SK-N-SH (cell line): Measurements from ENCODE around the gene RNF40. TPM values are rescaled to one million over a fixed set of nuclear protein-coding genes. Genes with fewer than 3 reads are reported as not detected.
"Not testable (repeated sequence)": the region's sequence is repeated elsewhere in the genome, so short reads cannot be mapped to it uniquely, and the experiment has no call there.

Experiments
- CTCF ChIA-PET: fragments of 300-600, 350-600 bp; formaldehyde crosslinking; extraction: SDS; loops from one replicate; lab custom pipeline; 2021; lab: Yijun Ruan, JAX
- POLR2A ChIA-PET: fragments of 350-600 bp; sonication (Branson Sonifier 250); formaldehyde crosslinking; extraction: SDS; loops from one replicate; lab custom pipeline; 2020; ENCODE audit warnings: antibody characterized with exemption, inconsistent platforms; lab: Yijun Ruan, JAX
- DNase-seq: peaks from one replicate; pipeline ENCODE4 v3.0.0; 2012
- H2AFZ ChIP-seq: fragments of 200-600 bp; sonication (generic); 2 replicates; pipeline ENCODE4 v1.8.1; 2016; ENCODE audit warnings: antibody characterized with exemption, mild to moderate bottlenecking, low read depth
- H3F3A ChIP-seq: fragments of 200-600 bp; sonication (generic); replicated peaks from 2 replicates; pipeline ENCODE3; 2016; ENCODE audit warnings: antibody characterized with exemption, mild to moderate bottlenecking; ENCODE audit not compliant: insufficient read depth
- H3K27ac ChIP-seq, 2 experiments: fragments of 200-500 bp in 1 of 2; fragments of 200-600 bp in 1 of 2; sonication (Bioruptor generic) in 1 of 2; sonication (generic), shearing (Covaris generic) in 1 of 2; 2 replicates each; pipeline versions ENCODE4 v1.5.1 to v1.6.1; 2014 to 2016; ENCODE audit warnings: low read depth in 2 of 2, inconsistent platforms in 1 of 2, low read length in 1 of 2, mild to moderate bottlenecking in 1 of 2, mixed read lengths in 1 of 2
- H3K27me3 ChIP-seq: fragments of 200-600 bp; sonication (generic), shearing (Covaris generic); 2 replicates; pipeline ENCODE4 v1.6.1; 2016; ENCODE audit warnings: mixed run types; ENCODE audit not compliant: insufficient read depth
- H3K36me3 ChIP-seq, 2 experiments: fragments of 200-500 bp in 1 of 2; fragments of 200-600 bp in 1 of 2; sonication (Bioruptor generic) in 1 of 2; sonication (generic) in 1 of 2; replicated peaks in 1 of 2; 2 replicates each; pipeline versions ENCODE3 to v1.5.1; 2014 to 2016; ENCODE audit warnings: low read length in 1 of 2, mild to moderate bottlenecking in 1 of 2; ENCODE audit not compliant: insufficient read depth in 2 of 2, control insufficient read depth in 1 of 2
- H3K4me1 ChIP-seq, 2 experiments: fragments of 200-500 bp in 1 of 2; fragments of 200-600 bp in 1 of 2; sonication (Bioruptor generic) in 1 of 2; sonication (generic), shearing (Covaris generic) in 1 of 2; 2 replicates each; pipeline versions ENCODE4 v1.5.1 to v1.6.1; 2014 to 2016; ENCODE audit warnings: low read depth in 1 of 2, low read length in 1 of 2, mixed run types in 1 of 2; ENCODE audit not compliant: insufficient read depth in 2 of 2, control insufficient read depth in 1 of 2
- H3K4me2 ChIP-seq: fragments of 200-600 bp; sonication (generic), shearing (Covaris generic); 2 replicates; pipeline ENCODE4 v1.6.1; 2017; ENCODE audit warnings: mixed run types
- H3K4me3 ChIP-seq, 2 experiments: fragments of 200-500 bp in 1 of 2; fragments of 200-600 bp in 1 of 2; sonication (Bioruptor generic) in 1 of 2; sonication (generic), shearing (Covaris generic) in 1 of 2; 2 replicates each; pipeline versions ENCODE4 v1.5.1 to v1.8.1; 2014 to 2016; ENCODE audit warnings: low read depth in 2 of 2, inconsistent platforms in 1 of 2, low read length in 1 of 2, mild to moderate bottlenecking in 1 of 2, mixed read lengths in 1 of 2, moderate library complexity in 1 of 2
- H3K79me2 ChIP-seq: fragments of 200-600 bp; sonication (generic); 2 replicates; pipeline ENCODE4 v1.8.1; 2017; ENCODE audit warnings: mild to moderate bottlenecking; ENCODE audit not compliant: insufficient read depth
- H3K9ac ChIP-seq: fragments of 200-600 bp; sonication (generic); 2 replicates; pipeline ENCODE4 v1.6.1; 2017; ENCODE audit warnings: mixed run types
- H3K9me2 ChIP-seq: fragments of 200-600 bp; sonication (generic); 2 replicates; pipeline ENCODE4 v1.6.1; 2017; ENCODE audit warnings: mixed run types
- H3K9me3 ChIP-seq: fragments of 200-600 bp; sonication (generic); 2 replicates; pipeline ENCODE4 v1.6.1; 2017; ENCODE audit warnings: mixed run types, mild to moderate bottlenecking, moderate library complexity
- H4K20me1 ChIP-seq: fragments of 200-600 bp; sonication (generic); 2 replicates; pipeline ENCODE4 v1.6.1; 2017; ENCODE audit warnings: mild to moderate bottlenecking, mixed run types; ENCODE audit not compliant: insufficient read depth
- CHD2 ChIP-seq: fragments of 150-350 bp; IDR thresholded peaks from 2 replicates; pipeline ENCODE4 v1.6.1; 2018; ENCODE audit warnings: low read length; ENCODE audit not compliant: partially characterized antibody
- FOXJ3 ChIP-seq: sonication (generic); formaldehyde crosslinking; IDR thresholded peaks from 2 replicates; pipeline ENCODE4 v1.5.1; 2020; ENCODE audit warnings: mild to moderate bottlenecking, missing genetic modification reagents
- GABPA ChIP-seq: IDR thresholded peaks from 2 replicates; pipeline ENCODE4 v1.4.0; 2012; ENCODE audit warnings: low read depth, mild to moderate bottlenecking
- GATA2 ChIP-seq: sonication (generic); formaldehyde crosslinking; IDR thresholded peaks from 2 replicates; pipeline ENCODE4 v1.5.0; 2020; ENCODE audit warnings: mild to moderate bottlenecking, missing genetic modification reagents
- JUND ChIP-seq: IDR thresholded peaks from 2 replicates; pipeline ENCODE4 v1.4.0; 2012
- MEF2A ChIP-seq: IDR thresholded peaks from 2 replicates; pipeline ENCODE4 v1.4.0; 2012; ENCODE audit warnings: low read depth, borderline replicate concordance
- NFIC ChIP-seq: IDR thresholded peaks from 2 replicates; pipeline ENCODE4 v1.4.0; 2012; ENCODE audit warnings: borderline replicate concordance
- NRF1 ChIP-seq: IDR thresholded peaks from 2 replicates; pipeline ENCODE4 v1.6.1; 2012; ENCODE audit warnings: low read depth, mild to moderate bottlenecking, low read length
- POLR2AphosphoS5 ChIP-seq: IDR thresholded peaks from 2 replicates; pipeline ENCODE4 v1.6.1; 2012; ENCODE audit warnings: low read depth, low read length
- RAD21 ChIP-seq: IDR thresholded peaks from 2 replicates; pipeline ENCODE4 v1.6.1; 2012; ENCODE audit warnings: mild to moderate bottlenecking, low read length
- RCOR1 ChIP-seq: fragments of 150-350 bp; IDR thresholded peaks from 2 replicates; pipeline ENCODE4 v1.6.1; 2017; ENCODE audit warnings: antibody characterized with exemption, low read length
- RFX5 ChIP-seq: IDR thresholded peaks from 2 replicates; pipeline ENCODE4 v1.6.1; 2012; ENCODE audit warnings: mild to moderate bottlenecking, improper control_type of control experiment, low read length
- TCF12 ChIP-seq: IDR thresholded peaks from 2 replicates; pipeline ENCODE4 v1.4.0; 2012
- TEAD4 ChIP-seq: IDR thresholded peaks from 2 replicates; pipeline ENCODE4 v1.4.0; 2012; ENCODE audit warnings: mild to moderate bottlenecking, borderline replicate concordance; ENCODE audit not compliant: insufficient read depth
- YY1 ChIP-seq: IDR thresholded peaks from 2 replicates; pipeline ENCODE4 v1.4.0; 2012; ENCODE audit warnings: low read depth, mild to moderate bottlenecking
- WGBS: methylation state at CpG from one replicate; pipeline ENCODE4 v1.1.6; 2017; ENCODE audit warnings: low lambda C conversion rate; 5-methylcytosine and 5-hydroxymethylcytosine counted together
- polyA plus RNA-seq, 3 experiments: library from polyadenylated mRNA; depleted of rRNA; stranded (reverse); fragments of >200 nt; gene quantifications; 2 replicates each; pipeline ENCODE4 v1.2.3, GENCODE V29; 2012
- TF ChIP-seq, protein P1 (sequence below): IDR thresholded peaks from 2 replicates; pipeline ENCODE4; 2012
- TF ChIP-seq, protein P2 (sequence below): fragments of 200-600 bp; sonication (generic); IDR thresholded peaks from 2 replicates; pipeline ENCODE4 v1.6.1; 2017; ENCODE audit warnings: antibody characterized with exemption, mild to moderate bottlenecking, moderate library complexity
- TF ChIP-seq, protein P3 (sequence below): IDR thresholded peaks from 2 replicates; pipeline ENCODE4 v1.4.0; 2012; ENCODE audit warnings: low read depth, borderline replicate concordance
- TF ChIP-seq, protein P4 (sequence below): IDR thresholded peaks from 2 replicates; pipeline ENCODE4 v1.6.1; 2012; ENCODE audit warnings: mild to moderate bottlenecking, low read depth, low read length, moderate library complexity

The RNF40 gene
- polyA plus RNA-seq, 1 of the 3 experiments (the other 2 are of a cell fraction) = 49.8 TPM

DNA sequence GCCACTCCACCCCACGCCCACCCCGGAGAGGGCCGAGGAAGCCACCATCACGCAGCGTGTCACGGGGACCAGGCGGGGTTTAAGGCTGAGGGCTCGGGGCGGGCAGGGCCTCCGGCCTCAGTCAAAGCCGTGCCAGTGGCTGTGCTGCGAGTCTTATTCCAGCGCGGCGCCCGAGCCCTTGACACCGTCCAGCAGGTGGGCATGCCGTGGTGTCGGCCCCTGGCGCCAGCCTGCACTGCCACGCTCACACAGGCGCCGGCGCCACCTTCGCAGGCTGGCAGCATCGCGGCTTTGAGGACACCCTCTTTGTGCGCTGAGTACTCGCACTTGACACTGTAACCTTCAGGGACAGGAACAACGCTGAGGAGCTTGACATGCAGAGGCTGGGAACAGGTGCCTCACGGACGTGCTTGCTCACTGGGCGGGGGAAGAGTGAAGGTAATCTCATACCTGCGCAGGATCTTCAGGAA, 58.9 kb downstream of the RNF40 start:
- Histone ChIP-seq H3K9me3 (no peaks in the 10 kb centered on the region), H4K20me1 (no peaks in the 10 kb centered on the region), H3K4me2 (no peak overlapping the region), H3K27me3 (no peaks in the 10 kb centered on the region), H3K36me3 (no peaks in the 10 kb centered on the region), H3K9me2 (no peaks in the 10 kb centered on the region), H3K9ac (no peak overlapping the region), H3K27ac (no peak overlapping the region), H3F3A (peaks cover 2% of the 10 kb centered on the region), H2AFZ (no peak overlapping the region), H3K79me2 (no peaks in the 10 kb centered on the region), H3K4me3 (no peak overlapping the region), H3K4me1 (no peaks in the 10 kb centered on the region; a peak in 1 of 4 replicates)
- ChIA-PET CTCF (interaction anchor here (3.5 kb wide), 1 partner anchor 24 kb away, joined by 11 read pairs; no protein-coding TSS in a partner anchor), POLR2A (no interaction called here)
- DNase-seq = no peak
- no peak for TF ChIP-seq NFIC
- TF ChIP-seq NRF1 = no peak
- TF ChIP-seq, protein P1, sequence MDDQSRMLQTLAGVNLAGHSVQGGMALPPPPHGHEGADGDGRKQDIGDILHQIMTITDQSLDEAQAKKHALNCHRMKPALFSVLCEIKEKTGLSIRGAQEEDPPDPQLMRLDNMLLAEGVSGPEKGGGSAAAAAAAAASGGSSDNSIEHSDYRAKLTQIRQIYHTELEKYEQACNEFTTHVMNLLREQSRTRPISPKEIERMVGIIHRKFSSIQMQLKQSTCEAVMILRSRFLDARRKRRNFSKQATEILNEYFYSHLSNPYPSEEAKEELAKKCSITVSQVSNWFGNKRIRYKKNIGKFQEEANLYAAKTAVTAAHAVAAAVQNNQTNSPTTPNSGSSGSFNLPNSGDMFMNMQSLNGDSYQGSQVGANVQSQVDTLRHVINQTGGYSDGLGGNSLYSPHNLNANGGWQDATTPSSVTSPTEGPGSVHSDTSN = no peak
- TF ChIP-seq, protein P2, sequence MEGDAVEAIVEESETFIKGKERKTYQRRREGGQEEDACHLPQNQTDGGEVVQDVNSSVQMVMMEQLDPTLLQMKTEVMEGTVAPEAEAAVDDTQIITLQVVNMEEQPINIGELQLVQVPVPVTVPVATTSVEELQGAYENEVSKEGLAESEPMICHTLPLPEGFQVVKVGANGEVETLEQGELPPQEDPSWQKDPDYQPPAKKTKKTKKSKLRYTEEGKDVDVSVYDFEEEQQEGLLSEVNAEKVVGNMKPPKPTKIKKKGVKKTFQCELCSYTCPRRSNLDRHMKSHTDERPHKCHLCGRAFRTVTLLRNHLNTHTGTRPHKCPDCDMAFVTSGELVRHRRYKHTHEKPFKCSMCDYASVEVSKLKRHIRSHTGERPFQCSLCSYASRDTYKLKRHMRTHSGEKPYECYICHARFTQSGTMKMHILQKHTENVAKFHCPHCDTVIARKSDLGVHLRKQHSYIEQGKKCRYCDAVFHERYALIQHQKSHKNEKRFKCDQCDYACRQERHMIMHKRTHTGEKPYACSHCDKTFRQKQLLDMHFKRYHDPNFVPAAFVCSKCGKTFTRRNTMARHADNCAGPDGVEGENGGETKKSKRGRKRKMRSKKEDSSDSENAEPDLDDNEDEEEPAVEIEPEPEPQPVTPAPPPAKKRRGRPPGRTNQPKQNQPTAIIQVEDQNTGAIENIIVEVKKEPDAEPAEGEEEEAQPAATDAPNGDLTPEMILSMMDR = no peak
- TF ChIP-seq, protein P3, sequence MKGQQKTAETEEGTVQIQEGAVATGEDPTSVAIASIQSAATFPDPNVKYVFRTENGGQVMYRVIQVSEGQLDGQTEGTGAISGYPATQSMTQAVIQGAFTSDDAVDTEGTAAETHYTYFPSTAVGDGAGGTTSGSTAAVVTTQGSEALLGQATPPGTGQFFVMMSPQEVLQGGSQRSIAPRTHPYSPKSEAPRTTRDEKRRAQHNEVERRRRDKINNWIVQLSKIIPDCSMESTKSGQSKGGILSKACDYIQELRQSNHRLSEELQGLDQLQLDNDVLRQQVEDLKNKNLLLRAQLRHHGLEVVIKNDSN = no peak
- TF ChIP-seq MEF2A = no peak
- TF ChIP-seq RAD21 = no peak
- no peak for TF ChIP-seq JUND
- TF ChIP-seq, protein P4, sequence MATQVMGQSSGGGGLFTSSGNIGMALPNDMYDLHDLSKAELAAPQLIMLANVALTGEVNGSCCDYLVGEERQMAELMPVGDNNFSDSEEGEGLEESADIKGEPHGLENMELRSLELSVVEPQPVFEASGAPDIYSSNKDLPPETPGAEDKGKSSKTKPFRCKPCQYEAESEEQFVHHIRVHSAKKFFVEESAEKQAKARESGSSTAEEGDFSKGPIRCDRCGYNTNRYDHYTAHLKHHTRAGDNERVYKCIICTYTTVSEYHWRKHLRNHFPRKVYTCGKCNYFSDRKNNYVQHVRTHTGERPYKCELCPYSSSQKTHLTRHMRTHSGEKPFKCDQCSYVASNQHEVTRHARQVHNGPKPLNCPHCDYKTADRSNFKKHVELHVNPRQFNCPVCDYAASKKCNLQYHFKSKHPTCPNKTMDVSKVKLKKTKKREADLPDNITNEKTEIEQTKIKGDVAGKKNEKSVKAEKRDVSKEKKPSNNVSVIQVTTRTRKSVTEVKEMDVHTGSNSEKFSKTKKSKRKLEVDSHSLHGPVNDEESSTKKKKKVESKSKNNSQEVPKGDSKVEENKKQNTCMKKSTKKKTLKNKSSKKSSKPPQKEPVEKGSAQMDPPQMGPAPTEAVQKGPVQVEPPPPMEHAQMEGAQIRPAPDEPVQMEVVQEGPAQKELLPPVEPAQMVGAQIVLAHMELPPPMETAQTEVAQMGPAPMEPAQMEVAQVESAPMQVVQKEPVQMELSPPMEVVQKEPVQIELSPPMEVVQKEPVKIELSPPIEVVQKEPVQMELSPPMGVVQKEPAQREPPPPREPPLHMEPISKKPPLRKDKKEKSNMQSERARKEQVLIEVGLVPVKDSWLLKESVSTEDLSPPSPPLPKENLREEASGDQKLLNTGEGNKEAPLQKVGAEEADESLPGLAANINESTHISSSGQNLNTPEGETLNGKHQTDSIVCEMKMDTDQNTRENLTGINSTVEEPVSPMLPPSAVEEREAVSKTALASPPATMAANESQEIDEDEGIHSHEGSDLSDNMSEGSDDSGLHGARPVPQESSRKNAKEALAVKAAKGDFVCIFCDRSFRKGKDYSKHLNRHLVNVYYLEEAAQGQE = no peak
- no peak for TF ChIP-seq GABPA
- no peak for TF ChIP-seq RFX5
- TF ChIP-seq POLR2AphosphoS5 = no peak
- TF ChIP-seq RCOR1 = no peak
- no peak for TF ChIP-seq CHD2
- TF ChIP-seq FOXJ3 (CRISPR knock-in tag) = no peak
- no peak for TF ChIP-seq YY1
- no peak for TF ChIP-seq TEAD4
- TF ChIP-seq GATA2 = no peak
- TF ChIP-seq TCF12 = no peak
- WGBS = 75% methylated on average over 11 of the region's 34 CpGs

DNA sequence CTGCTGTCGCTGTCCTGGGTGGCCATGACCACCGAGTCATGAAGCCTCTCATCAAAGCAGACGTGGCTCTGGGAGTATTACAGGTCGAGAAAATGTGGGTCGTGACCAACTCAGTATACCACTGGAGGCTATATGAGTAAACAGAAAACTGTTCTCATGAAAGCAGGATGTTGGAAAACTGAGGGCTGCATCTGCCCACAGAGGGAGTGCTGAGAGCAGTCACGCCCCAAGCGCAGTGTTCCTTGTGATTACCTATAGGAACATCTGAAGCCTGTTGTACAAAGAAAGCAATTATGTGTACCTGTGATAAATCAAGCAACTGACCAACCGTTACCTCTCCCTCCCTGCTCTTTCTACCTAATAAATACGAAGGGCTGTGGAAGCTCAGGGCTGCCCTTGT, 59.3 kb downstream of the RNF40 start:
- H2AFZ ChIP-seq, H3K9ac ChIP-seq, H3K4me3 ChIP-seq, H3K9me2 ChIP-seq, H3K9me3 ChIP-seq, H4K20me1 ChIP-seq, DNase-seq, POLR2A ChIA-PET, H3K79me2 ChIP-seq, H3K4me1 ChIP-seq, H3K36me3 ChIP-seq, H3K4me2 ChIP-seq, H3K27ac ChIP-seq, H3K27me3 ChIP-seq, H3F3A ChIP-seq: not testable (repeated sequence)
- CTCF ChIA-PET = interaction anchor here (3.5 kb wide), 1 partner anchor 24 kb away, joined by 11 read pairs; no protein-coding TSS in a partner anchor
- 76% methylated on average over 9 of the region's 9 CpGs for WGBS
